Brain microvascular endothelial cell (primary cell): ENCODE data around the gene SLC25A2.

Experiments
- DNase-seq: peaks from one replicate; pipeline ENCODE4 v3.0.0-alpha.2; 2020
- H3K27ac ChIP-seq: fragments of 250-450 bp; sonication (Bioruptor Pico); 2 replicates; pipeline ENCODE4 v1.5.1; 2020; ENCODE audit warnings: mild to moderate bottlenecking, moderate library complexity
- H3K27me3 ChIP-seq: fragments of 250-450 bp; sonication (Bioruptor Pico); replicated peaks from 2 replicates; pipeline ENCODE4 v1.5.1; 2020; ENCODE audit warnings: mild to moderate bottlenecking
- H3K36me3 ChIP-seq: fragments of 250-450 bp; sonication (Bioruptor Pico); replicated peaks from 2 replicates; pipeline ENCODE4 v1.5.1; 2020; ENCODE audit warnings: mild to moderate bottlenecking
- H3K4me3 ChIP-seq: 2 replicates; pipeline ENCODE4 v1.5.1; 2011; ENCODE audit warnings: low read depth, mild to moderate bottlenecking, control low read depth, low read length, moderate library complexity
- CTCF ChIP-seq: IDR thresholded peaks from 2 replicates; pipeline ENCODE4 v1.5.1; 2011; ENCODE audit warnings: low read depth, mild to moderate bottlenecking, moderate library complexity, low read length, control low read depth, inconsistent platforms; ENCODE audit errors: missing control alignments
- in situ Hi-C: cut with HindIII; loops from 2 replicates; pipeline ENCODE4 v1.10.0; 2017; ENCODE audit warnings: low sequenced_read_pairs, low pct_ligation_motif_present

Gene SLC25A2

DNA sequence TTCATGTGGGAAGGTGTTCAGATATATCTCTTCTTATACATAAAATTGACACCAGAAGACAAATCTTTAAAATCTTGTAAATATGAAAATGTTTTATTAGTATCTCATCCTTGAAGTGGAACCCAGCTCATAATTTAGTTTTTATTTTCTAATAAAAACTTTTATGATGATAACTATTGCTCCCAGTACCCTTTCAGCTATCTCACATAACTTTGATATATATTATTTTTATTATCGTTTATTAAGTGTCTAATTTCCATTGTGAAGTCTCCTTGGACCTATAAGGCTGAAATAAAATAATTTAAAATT, 42.7 kb downstream of the SLC25A2 start:
- Histone ChIP-seq H3K36me3 (no peaks in the 10 kb centered on the region), H3K27ac (no peak overlapping the region), H3K27me3 (no peaks in the 10 kb centered on the region), H3K4me3 (no peak overlapping the region)
- TF ChIP-seq CTCF, result no peak
- no peak for DNase-seq
- in situ Hi-C loops, result no loop called here

DNA sequence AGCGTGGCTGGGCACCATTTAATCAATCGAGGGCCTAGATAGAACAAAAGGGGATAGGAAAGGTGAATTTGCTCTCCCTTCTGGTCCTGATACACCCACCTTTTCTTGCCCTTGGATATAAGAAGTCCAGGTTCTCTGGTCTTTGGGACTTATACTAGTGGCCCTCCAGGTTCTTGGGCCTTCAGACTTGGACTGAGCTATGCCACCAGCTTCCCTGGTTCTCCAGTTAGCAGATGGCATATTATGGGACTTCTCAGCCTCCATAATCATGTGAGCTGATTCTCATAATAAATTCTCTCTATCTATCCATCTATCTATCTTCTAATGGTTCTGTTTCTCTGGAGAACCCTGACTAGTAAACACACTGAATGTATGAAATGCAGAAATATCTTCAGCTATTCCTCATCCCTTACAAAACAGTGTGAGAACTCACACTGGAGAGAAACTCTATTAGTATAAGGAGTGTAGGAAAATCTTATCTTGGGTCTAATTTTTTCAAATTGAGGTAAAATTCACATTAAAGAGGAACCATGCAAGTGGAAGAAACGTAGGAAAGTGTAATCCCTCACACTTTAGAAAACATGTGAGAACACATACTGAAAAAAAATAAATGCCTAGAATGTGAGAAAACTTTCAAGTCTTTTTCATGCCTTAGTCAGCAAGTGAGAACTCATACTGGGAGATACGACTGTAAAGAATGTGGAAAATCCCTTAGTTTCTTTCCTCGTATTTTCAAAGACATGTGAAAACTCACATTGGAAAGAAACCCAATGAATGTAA, 43.2 kb downstream of the SLC25A2 start:
- Histone ChIP-seq H3K36me3 (no peaks in the 10 kb centered on the region), H3K27ac (no peak overlapping the region), H3K4me3 (no peak overlapping the region), H3K27me3 (no peaks in the 10 kb centered on the region)
- no peak for TF ChIP-seq CTCF
- in situ Hi-C loops, result no loop called here
- DNase-seq, result no peak

GRCh38 chr5:141258948-141259347, 44.9 kb downstream of the SLC25A2 start:
- TF ChIP-seq CTCF, result no peak
- in situ Hi-C loops, result no loop called here
- no peak overlapping the region for H3K4me3 ChIP-seq
- no peak overlapping the region for H3K27ac ChIP-seq
- no peaks in the 10 kb centered on the region for H3K36me3 ChIP-seq
- H3K27me3 ChIP-seq, result no peaks in the 10 kb centered on the region
- DNase-seq, result no peak

- Histone ChIP-seq H3K4me3 (no peak overlapping the region), H3K27ac (no peak overlapping the region), H3K36me3 (no peaks in the 10 kb centered on the region), H3K27me3 (no peaks in the 10 kb centered on the region)
- DNase-seq, result no peak
- TF ChIP-seq CTCF, result no peak
- in situ Hi-C loops, result no loop called here
Observed at GRCh38 chr5:141258464-141258863, 45.4 kb downstream of the SLC25A2 start.
